GM12892 (cell line): ENCODE measurements around the gene STH.

Experiments used
- POLR2A ChIP-seq: IDR thresholded peaks from 2 replicates; pipeline ENCODE4 v1.6.1; 2011; ENCODE audit warnings: low read depth, low read length, control low read depth
- POLR2AphosphoS5 ChIP-seq: IDR thresholded peaks from 2 replicates; pipeline ENCODE4 v1.6.1; 2011; ENCODE audit warnings: low read depth, low read length, control low read depth
- TAF1 ChIP-seq: IDR thresholded peaks from 2 replicates; pipeline ENCODE4 v1.6.1; 2011; ENCODE audit warnings: low read depth, mild to moderate bottlenecking, control low read depth, low read length, borderline replicate concordance

GRCh38 chr17:46029627-46030026 is 30.6 kb downstream of the STH start:
- no peak for TF ChIP-seq POLR2A
- TF ChIP-seq POLR2AphosphoS5: no peak
- TF ChIP-seq TAF1: no peak
